ENCODE data around the gene FGFR3. TPM values are rescaled to one million over a fixed set of nuclear protein-coding genes. Genes with fewer than 3 reads are reported as not detected.

FGFR3 gene
- total RNA-seq, 5 donors from 2014 or later (not counting 1 experiment from before 2014, with no cell fraction given): 0.70 to 0.91 (median 0.90) TPM; not detected in 2

DNA sequence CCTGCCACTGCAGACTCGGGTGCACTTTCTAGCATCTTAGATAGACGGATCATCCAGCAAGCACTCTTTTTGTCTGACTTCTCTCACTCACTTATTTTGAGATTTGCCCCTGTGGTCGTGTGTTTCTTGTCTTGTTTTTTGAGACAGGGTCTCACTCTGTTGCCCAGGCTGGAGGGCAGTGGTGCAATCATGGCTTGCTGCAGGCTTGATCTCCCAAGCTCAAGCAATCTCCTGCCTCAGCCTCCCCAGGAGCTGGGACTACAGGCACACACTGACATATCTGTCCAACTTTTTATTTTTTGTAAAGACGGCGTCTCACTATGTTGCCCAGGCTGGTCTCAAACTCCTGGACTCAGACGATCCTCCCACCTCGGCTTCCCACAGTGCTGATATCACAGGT is 26.7 kb downstream of the FGFR3 start:
- CTCF ChIA-PET: no interaction called here
- H3K27ac Mint-ChIP-seq: no peak overlapping the region
- H3K27ac ChIP-seq (ENCODE audit: low read length): no peak overlapping the region
- no peaks in the 10 kb centered on the region for H3K27me3 Mint-ChIP-seq
- WGBS (ENCODE audit: insufficient coverage): 95% methylated on average over 7 of the region's 7 CpGs
- peaks cover 41 to 81% of the 10 kb centered on the region in 2 donors for H3K36me3 ChIP-seq (ENCODE audit: control insufficient read depth in 2 of 2, extremely low read depth in 1 of 2, insufficient read depth in 1 of 2, low read length in 1 of 2)
- no peak for ATAC-seq (replicated peaks in 1 of 4)
- peaks cover 51% of the 10 kb centered on the region for H3K36me3 Mint-ChIP-seq
- H3K4me3 ChIP-seq (ENCODE audit: control insufficient read depth in 1 of 2, extremely low read depth in 1 of 2, low read length in 1 of 2): no peak overlapping the region
- no peaks in the 10 kb centered on the region for H3K9me3 Mint-ChIP-seq
- POLR2A ChIA-PET: no interaction called here
- H3K4me1 ChIP-seq (ENCODE audit: control insufficient read depth in 1 of 2, extremely low read depth in 1 of 2, insufficient read depth in 2 of 2, low read length in 2 of 2): no peaks in the 10 kb centered on the region
- H3K9me3 ChIP-seq: no peaks in the 10 kb centered on the region
- no peaks in the 10 kb centered on the region for H3K27me3 ChIP-seq (replicated peaks in 1 of 2; ENCODE audit: control insufficient read depth in 2 of 2, extremely low read depth in 1 of 2, insufficient read depth in 2 of 2, low read length in 1 of 2)
- DNase-seq: no peak
- H3K4me3 Mint-ChIP-seq: no peak overlapping the region
- H3K4me1 Mint-ChIP-seq: no peaks in the 10 kb centered on the region

DNA sequence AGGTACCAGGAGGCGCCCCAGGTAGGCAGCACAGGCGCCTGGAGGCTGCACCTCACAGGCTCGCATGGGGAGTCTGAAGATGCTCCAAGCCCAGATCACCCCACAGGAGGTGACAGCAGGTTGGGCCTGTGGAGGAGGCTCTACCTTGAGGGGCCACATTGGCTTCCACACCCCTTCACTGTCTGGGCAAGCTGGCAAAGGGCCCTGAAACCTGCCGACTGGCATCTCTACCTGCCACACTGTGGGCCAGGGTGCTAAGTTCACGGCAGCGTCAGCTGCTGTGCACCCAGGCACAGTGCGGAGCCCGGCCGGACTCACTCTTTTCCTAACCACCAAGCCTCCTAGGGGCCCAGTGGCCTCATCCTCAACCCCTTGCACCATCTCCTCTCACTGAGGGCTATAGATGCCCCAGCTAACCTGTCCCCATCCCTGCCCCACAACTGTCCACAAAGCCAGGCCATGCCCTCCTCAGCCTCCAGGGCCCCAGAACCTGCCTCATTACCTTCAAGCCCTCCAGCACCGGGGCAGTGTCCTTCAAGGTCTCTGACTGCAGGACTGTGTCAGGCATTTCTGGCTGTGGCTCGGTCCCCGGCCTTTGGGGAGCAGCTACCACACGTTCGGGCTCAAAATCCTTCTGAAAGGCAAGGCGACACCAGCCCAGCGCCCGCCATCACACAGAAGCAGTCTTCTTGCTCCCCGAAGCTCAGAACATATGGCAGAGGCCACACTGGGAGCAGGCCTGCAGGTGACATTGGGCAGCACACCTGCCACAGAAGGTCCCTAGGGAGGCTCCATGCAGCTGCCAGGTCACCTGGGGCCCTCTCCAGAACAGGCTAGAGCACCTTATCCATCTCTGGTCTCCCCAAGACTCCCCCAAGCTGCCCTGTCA is 28.8 kb downstream of the FGFR3 start:
- no peak overlapping the region for H3K4me3 Mint-ChIP-seq
- ATAC-seq (replicated peaks in 1 of 4) (no peak), DNase-seq (no peak)
- peaks cover 54% of the 10 kb centered on the region for H3K36me3 Mint-ChIP-seq
- no peaks in the 10 kb centered on the region for H3K9me3 Mint-ChIP-seq
- CTCF ChIA-PET: interaction anchor here in 1 of 2 donors (0.6 kb wide), 1 partner anchor 659 kb away, joined by 3 read pairs; no protein-coding TSS in a partner anchor
- Histone ChIP-seq H3K27me3 (replicated peaks in 1 of 2; ENCODE audit: control insufficient read depth in 2 of 2, extremely low read depth in 1 of 2, insufficient read depth in 2 of 2, low read length in 1 of 2) (no peaks in the 10 kb centered on the region), H3K9me3 (no peaks in the 10 kb centered on the region), H3K4me1 (ENCODE audit: control insufficient read depth in 1 of 2, extremely low read depth in 1 of 2, insufficient read depth in 2 of 2, low read length in 2 of 2) (no peaks in the 10 kb centered on the region), H3K27ac (ENCODE audit: low read length) (no peak overlapping the region), H3K36me3 (ENCODE audit: control insufficient read depth in 2 of 2, extremely low read depth in 1 of 2, insufficient read depth in 1 of 2, low read length in 1 of 2) (peaks cover 39 to 80% of the 10 kb centered on the region in 2 donors), H3K4me3 (ENCODE audit: control insufficient read depth in 1 of 2, extremely low read depth in 1 of 2, low read length in 1 of 2) (no peak overlapping the region)
- H3K4me1 Mint-ChIP-seq: no peaks in the 10 kb centered on the region
- no peak overlapping the region for H3K27ac Mint-ChIP-seq
- 98% methylated on average over 17 of the region's 18 CpGs for WGBS (ENCODE audit: insufficient coverage)
- POLR2A ChIA-PET: no interaction called here
- no peaks in the 10 kb centered on the region for H3K27me3 Mint-ChIP-seq

DNA sequence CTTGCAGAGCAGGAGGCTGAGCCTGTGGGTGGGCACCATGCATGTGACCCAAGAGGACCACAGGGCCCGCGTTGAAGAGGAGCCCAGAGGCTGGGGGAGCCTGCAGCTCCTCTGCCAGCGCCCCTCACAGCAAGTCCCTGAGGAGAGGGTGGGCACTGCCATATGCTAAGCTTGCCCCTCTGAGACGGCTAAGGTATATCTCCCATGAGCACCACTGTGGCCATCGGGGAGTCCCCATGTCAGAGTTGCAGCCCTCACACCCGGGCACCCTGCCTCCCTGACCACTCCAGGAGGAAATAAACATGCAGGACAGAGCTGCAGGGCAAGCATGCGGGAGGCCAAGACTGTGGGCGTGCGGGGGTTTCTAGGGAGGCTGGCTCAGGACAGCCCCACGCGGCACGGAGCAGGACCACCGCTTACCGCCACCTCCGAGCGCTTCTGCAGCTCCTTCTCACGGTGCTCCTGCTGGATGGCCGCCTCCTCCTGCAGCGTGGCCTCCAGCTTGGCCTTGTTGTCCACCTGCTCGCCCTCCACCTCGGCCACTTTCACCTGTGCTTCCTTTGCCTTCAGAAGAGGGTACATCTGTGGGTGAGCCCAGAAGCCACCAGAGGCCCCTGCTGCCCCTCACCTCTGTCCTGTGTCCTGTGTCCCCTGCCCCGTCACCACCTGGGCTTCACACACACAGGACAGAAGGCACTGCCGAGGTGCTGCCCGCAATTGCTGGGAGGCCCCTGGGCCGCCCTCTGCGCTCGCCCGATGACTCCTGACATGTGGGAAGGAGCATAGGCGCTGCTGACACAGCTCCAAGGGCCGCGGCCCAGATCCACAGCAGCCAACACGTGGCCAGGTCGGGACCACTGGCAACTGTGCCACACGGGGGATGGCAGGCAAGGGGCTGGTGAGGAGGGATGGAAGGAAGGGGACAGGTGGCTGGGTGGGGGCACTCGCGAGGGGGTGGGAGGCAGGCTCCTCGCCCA is 29.8 kb downstream of the FGFR3 start:
- peaks cover 55% of the 10 kb centered on the region for H3K36me3 Mint-ChIP-seq

DNA sequence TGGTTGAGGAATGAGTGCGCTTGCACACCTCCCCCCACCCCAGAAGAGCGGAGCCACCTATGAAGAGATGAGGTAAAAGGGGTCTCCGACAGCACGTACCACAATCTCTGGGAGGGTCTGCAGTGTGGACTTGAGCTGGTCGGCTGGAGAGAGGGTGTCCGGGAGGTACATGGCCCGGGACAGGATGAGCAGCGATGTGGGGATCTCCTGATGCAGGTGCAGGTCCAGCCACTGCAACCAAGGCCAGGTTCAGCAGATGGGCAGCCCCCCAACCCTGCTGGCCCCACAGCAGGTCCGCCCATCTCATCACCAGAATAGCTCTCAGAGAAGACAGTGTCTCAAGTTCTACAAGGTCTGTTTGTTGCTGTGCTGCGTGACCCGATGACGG is 30.4 kb downstream of the FGFR3 start:
- ChIA-PET POLR2A (no interaction called here), CTCF (no interaction called here)
- Histone ChIP-seq H3K4me3 (ENCODE audit: control insufficient read depth in 1 of 2, extremely low read depth in 1 of 2, low read length in 1 of 2) (no peak overlapping the region), H3K36me3 (ENCODE audit: control insufficient read depth in 2 of 2, extremely low read depth in 1 of 2, insufficient read depth in 1 of 2, low read length in 1 of 2) (peaks cover 39 to 68% of the 10 kb centered on the region in 2 donors), H3K27me3 (replicated peaks in 1 of 2; ENCODE audit: control insufficient read depth in 2 of 2, extremely low read depth in 1 of 2, insufficient read depth in 2 of 2, low read length in 1 of 2) (no peaks in the 10 kb centered on the region), H3K27ac (ENCODE audit: low read length) (no peak overlapping the region), H3K4me1 (ENCODE audit: control insufficient read depth in 1 of 2, extremely low read depth in 1 of 2, insufficient read depth in 2 of 2, low read length in 2 of 2) (no peaks in the 10 kb centered on the region), H3K9me3 (no peaks in the 10 kb centered on the region)
- no peaks in the 10 kb centered on the region for H3K4me1 Mint-ChIP-seq
- ATAC-seq (replicated peaks in 1 of 4) (no peak), DNase-seq (no peak)
- WGBS (ENCODE audit: insufficient coverage): 98% methylated on average over 8 of the region's 12 CpGs
- no peak overlapping the region for H3K27ac Mint-ChIP-seq
- no peaks in the 10 kb centered on the region for H3K9me3 Mint-ChIP-seq
- no peaks in the 10 kb centered on the region for H3K27me3 Mint-ChIP-seq
- H3K4me3 Mint-ChIP-seq: no peak overlapping the region
- H3K36me3 Mint-ChIP-seq: peaks cover 55% of the 10 kb centered on the region

More for the DNA sequence above, 29.8 kb downstream of the FGFR3 start:
- Histone ChIP-seq H3K4me3 (ENCODE audit: control insufficient read depth in 1 of 2, extremely low read depth in 1 of 2, low read length in 1 of 2) (no peak overlapping the region), H3K4me1 (ENCODE audit: control insufficient read depth in 1 of 2, extremely low read depth in 1 of 2, insufficient read depth in 2 of 2, low read length in 2 of 2) (no peaks in the 10 kb centered on the region), H3K27me3 (replicated peaks in 1 of 2; ENCODE audit: control insufficient read depth in 2 of 2, extremely low read depth in 1 of 2, insufficient read depth in 2 of 2, low read length in 1 of 2) (no peaks in the 10 kb centered on the region), H3K9me3 (no peaks in the 10 kb centered on the region), H3K27ac (ENCODE audit: low read length) (no peak overlapping the region), H3K36me3 (ENCODE audit: control insufficient read depth in 2 of 2, extremely low read depth in 1 of 2, insufficient read depth in 1 of 2, low read length in 1 of 2) (peaks cover 39 to 71% of the 10 kb centered on the region in 2 donors)
- Mint-ChIP-seq H3K4me1 (no peaks in the 10 kb centered on the region), H3K4me3 (no peak overlapping the region), H3K27ac (no peak overlapping the region), H3K27me3 (no peaks in the 10 kb centered on the region), H3K9me3 (no peaks in the 10 kb centered on the region)
- POLR2A ChIA-PET: no interaction called here
- ATAC-seq (replicated peaks in 1 of 4) (no peak), DNase-seq (no peak)
- 94% methylated on average over 29 of the region's 37 CpGs for WGBS (ENCODE audit: insufficient coverage)
- CTCF ChIA-PET: interaction anchor here in 1 of 2 donors (0.5 kb wide), 1 partner anchor 118 kb away, joined by 4 read pairs; no protein-coding TSS in a partner anchor

DNA sequence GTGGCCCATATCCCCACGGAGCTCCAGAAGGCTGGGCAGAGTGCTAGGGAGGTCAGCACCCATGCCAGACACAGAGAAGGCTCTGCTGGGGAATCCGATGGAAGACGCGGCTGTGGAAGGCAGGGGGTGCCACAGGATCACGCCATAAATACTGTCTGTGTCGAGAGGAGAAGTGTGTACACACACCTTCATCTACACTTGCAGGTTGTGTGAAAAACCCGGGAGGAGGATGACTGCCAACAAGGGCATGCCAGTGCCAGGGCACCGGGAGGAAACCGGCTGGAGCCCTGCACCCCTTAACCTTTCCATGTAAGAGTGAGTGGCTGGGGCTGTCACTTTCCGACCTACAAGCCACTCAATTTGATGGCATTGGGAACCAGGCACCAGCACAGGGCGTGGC is 31.7 kb downstream of the FGFR3 start:
- Mint-ChIP-seq H3K9me3 (no peaks in the 10 kb centered on the region), H3K27ac (no peak overlapping the region), H3K4me3 (no peak overlapping the region), H3K27me3 (no peaks in the 10 kb centered on the region), H3K36me3 (peaks cover 53% of the 10 kb centered on the region), H3K4me1 (no peaks in the 10 kb centered on the region)
- ATAC-seq (replicated peaks in 1 of 4): no peak
- DNase-seq: no peak
- Histone ChIP-seq H3K4me1 (ENCODE audit: control insufficient read depth in 1 of 2, extremely low read depth in 1 of 2, insufficient read depth in 2 of 2, low read length in 2 of 2) (no peaks in the 10 kb centered on the region), H3K36me3 (ENCODE audit: control insufficient read depth in 2 of 2, extremely low read depth in 1 of 2, insufficient read depth in 1 of 2, low read length in 1 of 2) (peaks cover 30 to 61% of the 10 kb centered on the region in 2 donors), H3K4me3 (ENCODE audit: control insufficient read depth in 1 of 2, extremely low read depth in 1 of 2, low read length in 1 of 2) (no peak overlapping the region), H3K27me3 (replicated peaks in 1 of 2; ENCODE audit: control insufficient read depth in 2 of 2, extremely low read depth in 1 of 2, insufficient read depth in 2 of 2, low read length in 1 of 2) (no peaks in the 10 kb centered on the region), H3K9me3 (no peaks in the 10 kb centered on the region), H3K27ac (ENCODE audit: low read length) (no peak overlapping the region)
- ChIA-PET POLR2A (no interaction called here), CTCF (no interaction called here)
- WGBS (ENCODE audit: insufficient coverage): 100% methylated on average over 2 of the region's 11 CpGs

DNA sequence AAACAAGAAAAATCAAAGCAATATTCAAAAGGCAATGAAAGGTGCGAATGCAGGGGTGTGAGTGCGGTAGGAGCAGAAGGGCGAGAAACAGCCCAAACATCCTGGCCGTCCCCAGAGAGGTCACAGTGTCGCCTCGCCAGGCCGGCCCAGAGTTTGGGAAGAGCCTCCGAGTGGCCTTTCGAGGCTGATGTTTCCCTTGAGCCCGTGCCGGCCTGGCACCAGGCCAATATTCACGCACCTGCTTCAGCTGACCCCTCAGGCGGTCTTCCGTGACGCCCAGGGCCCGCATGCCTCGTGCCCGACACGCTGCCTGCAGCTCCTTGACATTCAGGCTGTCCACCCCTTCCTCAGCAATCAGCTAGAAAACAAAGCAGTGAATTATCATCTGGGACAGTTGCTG is 32.2 kb downstream of the FGFR3 start:
- no peaks in the 10 kb centered on the region for H3K27me3 ChIP-seq (replicated peaks in 1 of 2; ENCODE audit: control insufficient read depth in 2 of 2, extremely low read depth in 1 of 2, insufficient read depth in 2 of 2, low read length in 1 of 2)
- peaks cover 30 to 60% of the 10 kb centered on the region in 2 donors for H3K36me3 ChIP-seq (ENCODE audit: control insufficient read depth in 2 of 2, extremely low read depth in 1 of 2, insufficient read depth in 1 of 2, low read length in 1 of 2)
- ChIA-PET POLR2A (no interaction called here), CTCF (no interaction called here)
- 97% methylated on average over 15 of the region's 19 CpGs for WGBS (ENCODE audit: insufficient coverage)
- H3K4me3 ChIP-seq (ENCODE audit: control insufficient read depth in 1 of 2, extremely low read depth in 1 of 2, low read length in 1 of 2): no peak overlapping the region
- ATAC-seq (replicated peaks in 1 of 4): no peak
- no peaks in the 10 kb centered on the region for H3K27me3 Mint-ChIP-seq
- no peaks in the 10 kb centered on the region for H3K9me3 Mint-ChIP-seq
- no peak overlapping the region for H3K27ac ChIP-seq (ENCODE audit: low read length)
- H3K36me3 Mint-ChIP-seq: peaks cover 52% of the 10 kb centered on the region
- no peak overlapping the region for H3K27ac Mint-ChIP-seq
- H3K4me1 Mint-ChIP-seq: no peaks in the 10 kb centered on the region
- no peak for DNase-seq
- H3K4me1 ChIP-seq (ENCODE audit: control insufficient read depth in 1 of 2, extremely low read depth in 1 of 2, insufficient read depth in 2 of 2, low read length in 2 of 2): no peaks in the 10 kb centered on the region
- no peaks in the 10 kb centered on the region for H3K9me3 ChIP-seq
- no peak overlapping the region for H3K4me3 Mint-ChIP-seq

Measured in T-cell (primary cell).